ENCODE measurements around the gene JUP.

The JUP gene

GRCh38 chr17:41758601-41759000, 27.9 kb downstream of the JUP start:
- Histone ChIP-seq H4K20me1 (ENCODE audit: low read depth, low read length) (no peaks in the 10 kb centered on the region), H3K79me2 (ENCODE audit: insufficient read depth, low read length) (no peaks in the 10 kb centered on the region), H3K9me2 (replicated peaks; ENCODE audit: insufficient read depth, low read length) (no peaks in the 10 kb centered on the region), H3K36me3 (ENCODE audit: low read length) (no peaks in the 10 kb centered on the region), H3K9me3 (ENCODE audit: insufficient read depth, low read length) (no peaks in the 10 kb centered on the region), H3K4me3 (ENCODE audit: insufficient read depth, low read length, poor library complexity, severe bottlenecking) (no peak overlapping the region), H2AFZ (ENCODE audit: low read depth, low read length, severe bottlenecking) (no peak overlapping the region), H3K27ac (ENCODE audit: low read depth, low read length) (no peak overlapping the region), H3F3A (ENCODE audit: insufficient read depth) (no peaks in the 10 kb centered on the region), H3K9ac (ENCODE audit: low read length) (no peak overlapping the region), H3K27me3 (ENCODE audit: low read length) (no peaks in the 10 kb centered on the region), H3K4me2 (ENCODE audit: low read depth, low read length, poor library complexity, severe bottlenecking) (no peak overlapping the region)
- TF ChIP-seq CTCF (IDR thresholded peaks at IDR 0.05; ENCODE audit: insufficient read depth, low read length, poor library complexity, severe bottlenecking), result no peak
- no peak for TF ChIP-seq EZH2phosphoT487 (conservative IDR thresholded peaks at IDR 0.05; ENCODE audit: low read length)

DNA sequence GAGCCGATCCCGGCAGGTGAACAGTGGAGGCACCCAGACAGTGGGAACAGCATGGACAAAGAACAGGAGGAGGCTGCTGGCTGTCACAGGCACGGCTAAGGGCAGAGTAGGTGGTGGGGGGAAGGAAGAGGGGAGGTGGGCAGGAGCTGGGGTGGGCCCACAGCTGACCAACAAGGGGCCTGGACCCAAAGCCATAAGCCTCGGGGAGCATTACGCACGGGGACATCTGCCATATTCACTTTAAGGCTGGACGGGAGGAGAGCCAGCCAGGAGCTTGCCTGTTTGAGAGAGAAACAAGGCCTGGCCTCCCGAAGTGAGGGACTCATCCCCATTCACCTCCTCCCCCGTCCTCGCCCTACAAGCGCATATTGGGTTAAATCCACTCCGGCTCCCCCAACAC, 32.4 kb downstream of the JUP start:
- H3K4me2 ChIP-seq (ENCODE audit: low read depth, low read length, poor library complexity, severe bottlenecking), result no peak overlapping the region
- no peaks in the 10 kb centered on the region for H3K9me2 ChIP-seq (replicated peaks; ENCODE audit: insufficient read depth, low read length)
- no peaks in the 10 kb centered on the region for H3K79me2 ChIP-seq (ENCODE audit: insufficient read depth, low read length)
- no peaks in the 10 kb centered on the region for H4K20me1 ChIP-seq (ENCODE audit: low read depth, low read length)
- no peak overlapping the region for H3K9ac ChIP-seq (ENCODE audit: low read length)
- no peaks in the 10 kb centered on the region for H3K9me3 ChIP-seq (ENCODE audit: insufficient read depth, low read length)
- no peak overlapping the region for H2AFZ ChIP-seq (ENCODE audit: low read depth, low read length, severe bottlenecking)
- H3K36me3 ChIP-seq (ENCODE audit: low read length), result no peaks in the 10 kb centered on the region
- H3K27me3 ChIP-seq (ENCODE audit: low read length), result no peaks in the 10 kb centered on the region
- TF ChIP-seq EZH2phosphoT487 (conservative IDR thresholded peaks at IDR 0.05; ENCODE audit: low read length), result no peak
- no peak for TF ChIP-seq CTCF (IDR thresholded peaks at IDR 0.05; ENCODE audit: insufficient read depth, low read length, poor library complexity, severe bottlenecking)
- H3F3A ChIP-seq (ENCODE audit: insufficient read depth), result no peaks in the 10 kb centered on the region
- no peak overlapping the region for H3K4me3 ChIP-seq (ENCODE audit: insufficient read depth, low read length, poor library complexity, severe bottlenecking)
- H3K27ac ChIP-seq (ENCODE audit: low read depth, low read length), result no peak overlapping the region

- Histone ChIP-seq H3K27ac (ENCODE audit: low read depth, low read length) (no peak overlapping the region), H4K20me1 (ENCODE audit: low read depth, low read length) (no peaks in the 10 kb centered on the region), H3K9ac (ENCODE audit: low read length) (no peak overlapping the region), H3K4me2 (ENCODE audit: low read depth, low read length, poor library complexity, severe bottlenecking) (no peak overlapping the region), H3K9me3 (ENCODE audit: insufficient read depth, low read length) (no peaks in the 10 kb centered on the region), H2AFZ (ENCODE audit: low read depth, low read length, severe bottlenecking) (no peak overlapping the region), H3K27me3 (ENCODE audit: low read length) (no peaks in the 10 kb centered on the region), H3K4me3 (ENCODE audit: insufficient read depth, low read length, poor library complexity, severe bottlenecking) (no peak overlapping the region), H3K36me3 (ENCODE audit: low read length) (no peaks in the 10 kb centered on the region), H3K79me2 (ENCODE audit: insufficient read depth, low read length) (no peaks in the 10 kb centered on the region), H3K9me2 (replicated peaks; ENCODE audit: insufficient read depth, low read length) (no peaks in the 10 kb centered on the region), H3F3A (ENCODE audit: insufficient read depth) (no peaks in the 10 kb centered on the region)
- TF ChIP-seq EZH2phosphoT487 (conservative IDR thresholded peaks at IDR 0.05; ENCODE audit: low read length) (no peak), CTCF (IDR thresholded peaks at IDR 0.05; ENCODE audit: insufficient read depth, low read length, poor library complexity, severe bottlenecking) (no peak)
Measured at GRCh38 chr17:41751288-41751687, 35.2 kb downstream of the JUP start.

DNA sequence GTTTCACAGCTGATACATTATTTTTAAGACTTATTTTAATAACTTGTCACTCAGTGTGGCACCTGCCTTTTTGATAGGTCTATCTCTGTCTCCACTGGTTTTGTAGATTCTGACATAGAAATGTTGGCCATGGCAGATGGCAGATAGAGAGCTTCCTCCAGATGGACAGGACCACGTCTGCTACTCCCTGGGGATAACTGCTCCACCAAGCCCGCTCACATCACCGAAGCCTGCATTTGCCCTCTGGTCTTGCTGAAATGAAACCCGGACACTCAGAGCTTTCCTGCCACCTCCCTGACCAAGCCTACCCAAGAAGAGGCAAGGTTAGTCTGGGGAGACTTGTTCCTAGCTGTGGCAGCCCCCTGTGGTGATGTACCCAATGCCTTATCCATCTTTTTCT, 35.6 kb downstream of the JUP start:
- H3K9me3 ChIP-seq (ENCODE audit: insufficient read depth, low read length), result no peaks in the 10 kb centered on the region
- no peak overlapping the region for H3K9ac ChIP-seq (ENCODE audit: low read length)
- H3K9me2 ChIP-seq (replicated peaks; ENCODE audit: insufficient read depth, low read length), result no peaks in the 10 kb centered on the region
- no peaks in the 10 kb centered on the region for H4K20me1 ChIP-seq (ENCODE audit: low read depth, low read length)
- TF ChIP-seq CTCF (IDR thresholded peaks at IDR 0.05; ENCODE audit: insufficient read depth, low read length, poor library complexity, severe bottlenecking), result no peak
- TF ChIP-seq EZH2phosphoT487 (conservative IDR thresholded peaks at IDR 0.05; ENCODE audit: low read length), result no peak
- H3K79me2 ChIP-seq (ENCODE audit: insufficient read depth, low read length), result no peaks in the 10 kb centered on the region
- H2AFZ ChIP-seq (ENCODE audit: low read depth, low read length, severe bottlenecking), result no peak overlapping the region
- H3K4me3 ChIP-seq (ENCODE audit: insufficient read depth, low read length, poor library complexity, severe bottlenecking), result no peak overlapping the region
- H3K4me2 ChIP-seq (ENCODE audit: low read depth, low read length, poor library complexity, severe bottlenecking), result no peak overlapping the region
- H3K27ac ChIP-seq (ENCODE audit: low read depth, low read length), result no peak overlapping the region
- H3K27me3 ChIP-seq (ENCODE audit: low read length), result no peaks in the 10 kb centered on the region
- H3F3A ChIP-seq (ENCODE audit: insufficient read depth), result no peaks in the 10 kb centered on the region
- no peaks in the 10 kb centered on the region for H3K36me3 ChIP-seq (ENCODE audit: low read length)

Measured in SU-DHL-6 (cell line).